Retina (tissue), 1 donor: ENCODE results near the gene SDC1.
"Not testable (repeated sequence)": the region's sequence is repeated elsewhere in the genome, so short reads cannot be mapped to it uniquely, and the experiment has no call there.

Source experiments
- DNase-seq: peaks from one replicate; pipeline ENCODE4 v3.0.0-alpha.2; 2016

Gene SDC1

DNA sequence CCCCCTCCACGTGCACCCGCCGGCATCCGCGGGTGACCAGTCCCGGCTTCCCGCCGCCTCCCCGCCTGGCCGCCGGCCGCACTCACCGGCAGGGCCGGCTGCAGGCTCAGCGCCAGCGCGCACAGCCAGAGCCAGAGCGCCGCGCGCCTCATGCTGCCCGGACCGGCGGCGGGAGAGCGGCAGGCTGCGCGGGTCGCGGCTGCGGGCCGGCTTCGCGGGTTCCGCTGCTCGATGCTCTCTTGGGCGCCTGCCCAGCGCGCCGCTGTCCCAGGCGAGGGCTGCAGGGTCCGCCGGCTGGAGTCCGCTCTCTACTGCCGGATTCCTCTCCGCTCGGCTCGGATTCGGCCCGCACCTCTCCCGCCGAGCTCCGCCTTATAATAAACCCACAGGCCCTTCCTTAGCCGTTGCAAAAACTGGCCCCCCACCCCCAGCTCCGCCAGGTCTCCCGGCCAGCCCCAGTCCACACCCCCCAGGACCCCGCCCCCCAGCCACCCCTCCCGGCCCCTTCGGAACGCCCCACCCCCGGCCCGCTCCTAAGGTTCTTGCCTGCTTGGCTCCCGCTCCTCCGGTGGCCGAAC lies at the start of gene SDC1:
Gene SDC1 (minus strand): TSS at position 415 of the 578 bp plus-strand sequence. CDS start 263 bp downstream, at position 152.
- DNase-seq, result peak; percentile 70

DNA sequence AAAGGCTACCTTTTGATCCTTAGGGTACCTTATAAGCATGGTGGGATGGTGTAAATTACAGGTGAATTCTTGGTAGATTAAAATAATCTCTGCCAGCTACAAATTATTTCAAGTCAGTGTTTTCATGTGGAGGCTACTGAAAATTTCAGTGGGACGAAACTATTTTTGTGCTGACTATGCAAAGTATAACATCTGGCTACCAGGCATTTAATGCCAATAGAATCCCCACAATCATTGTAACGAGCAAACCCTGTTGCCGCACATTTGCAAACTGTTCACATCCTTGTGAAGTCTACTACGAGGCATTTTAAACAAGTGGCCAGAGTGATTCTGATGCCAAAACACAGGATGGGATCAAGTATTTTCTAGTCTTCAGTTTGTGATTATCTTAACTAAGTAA lies 48.1 kb upstream of the SDC1 start:
- no peak for DNase-seq

- DNase-seq, result not testable (repeated sequence)
These were observed 43.4 kb upstream of the SDC1 start for GRCh38 chr2:20268317-20268716.

DNA sequence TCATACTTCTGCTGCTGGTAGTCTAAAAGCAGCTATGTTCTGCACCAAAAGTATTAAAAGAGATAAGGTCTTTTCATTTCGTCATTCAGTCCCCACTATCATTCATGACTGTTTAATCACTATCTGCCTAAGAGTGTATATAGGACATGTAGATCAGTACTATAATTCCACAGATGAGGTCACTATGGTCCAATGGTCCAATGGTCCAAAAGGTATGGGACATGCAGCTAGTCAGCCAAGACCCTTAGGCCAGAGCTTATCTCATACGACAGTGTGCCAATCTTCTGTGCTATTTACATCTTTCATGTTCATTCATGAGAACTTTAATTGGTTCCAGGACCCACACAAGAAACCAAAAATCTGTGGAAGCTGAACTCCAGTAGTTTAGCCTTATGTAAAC lies 42.6 kb upstream of the SDC1 start:
- DNase-seq, result no peak

DNA sequence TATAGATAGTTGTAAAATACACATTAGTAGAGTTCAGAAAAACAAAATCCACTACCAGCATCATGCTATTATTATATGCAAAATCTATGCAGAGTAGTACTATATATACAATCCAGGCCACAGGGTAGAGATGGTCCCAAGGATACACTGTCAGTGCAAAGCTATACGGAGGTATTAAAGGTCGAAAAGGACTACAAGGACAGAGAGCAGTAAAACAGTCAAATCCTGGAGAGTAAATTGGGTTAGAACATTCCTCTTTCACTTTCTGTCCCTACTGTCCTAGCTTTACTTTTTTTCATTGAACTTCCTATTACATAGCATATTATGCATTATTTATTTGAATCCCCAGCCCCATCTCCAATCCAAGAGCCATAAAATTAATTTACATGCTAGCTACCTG lies 39.7 kb upstream of the SDC1 start:
- DNase-seq, result no peak

- DNase-seq, result no peak
These were observed 32.5 kb upstream of the SDC1 start for GRCh38 chr2:20257411-20257810.

DNA sequence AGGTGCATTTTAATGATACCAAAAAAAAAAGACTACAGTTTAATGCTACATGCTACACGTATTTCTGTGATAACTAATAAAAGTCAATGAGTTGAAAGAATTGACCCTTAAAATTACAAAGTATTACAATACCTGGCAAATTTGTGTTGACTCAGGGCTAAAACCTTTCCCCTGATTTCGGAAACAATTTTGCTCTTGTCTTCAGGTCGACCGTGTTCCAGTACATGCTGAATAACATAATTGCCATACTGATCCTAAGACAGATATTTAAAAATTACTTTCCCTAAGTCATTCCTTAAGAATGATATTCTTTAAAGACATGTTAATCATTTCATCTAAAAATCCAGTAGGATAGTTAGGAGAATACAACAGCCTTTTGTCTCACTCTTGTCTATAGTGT lies 29.8 kb upstream of the SDC1 start:
- DNase-seq, result no peak

- no peak for DNase-seq
These were observed 25.5 kb upstream of the SDC1 start for GRCh38 chr2:20250436-20250835.

DNA sequence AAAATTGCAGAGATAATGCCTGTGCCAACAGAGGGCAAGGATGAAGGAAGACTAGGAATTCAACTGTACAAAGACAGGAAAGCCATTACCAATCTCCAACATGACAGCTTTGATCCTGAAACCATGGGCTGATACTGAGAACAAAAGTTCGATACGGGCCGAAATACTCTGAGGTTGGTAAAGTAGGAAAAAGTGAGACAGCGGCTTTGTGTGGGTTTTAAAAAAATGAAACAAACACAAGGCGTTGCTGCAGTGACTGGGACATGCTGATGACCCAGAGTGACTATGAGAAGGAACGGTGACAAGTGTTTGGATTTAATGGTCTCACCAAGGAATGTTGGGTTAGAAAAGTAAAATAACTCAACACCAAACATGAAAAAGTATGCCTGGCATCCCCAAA lies 24.2 kb upstream of the SDC1 start:
- DNase-seq, result no peak

DNA sequence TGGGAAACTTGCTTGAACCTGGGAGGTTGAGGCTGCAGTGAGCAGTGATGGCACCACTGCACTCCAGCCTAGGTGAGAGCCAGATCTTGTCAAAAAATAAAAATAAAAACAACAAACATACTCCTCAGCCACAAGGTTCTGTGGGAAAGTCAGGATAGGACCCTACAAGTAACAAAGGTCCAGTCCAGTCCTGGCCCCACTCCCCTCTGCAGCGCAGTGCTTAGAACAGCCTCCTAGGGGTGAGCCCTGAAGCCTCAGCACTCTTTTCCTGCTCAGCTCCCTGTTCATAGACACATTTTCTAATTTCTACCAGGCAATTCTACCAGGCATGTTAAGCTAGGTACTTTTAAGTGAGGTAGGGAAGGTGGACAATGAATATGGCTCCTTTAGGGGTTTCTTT lies 22.2 kb upstream of the SDC1 start:
- DNase-seq, result no peak

DNA sequence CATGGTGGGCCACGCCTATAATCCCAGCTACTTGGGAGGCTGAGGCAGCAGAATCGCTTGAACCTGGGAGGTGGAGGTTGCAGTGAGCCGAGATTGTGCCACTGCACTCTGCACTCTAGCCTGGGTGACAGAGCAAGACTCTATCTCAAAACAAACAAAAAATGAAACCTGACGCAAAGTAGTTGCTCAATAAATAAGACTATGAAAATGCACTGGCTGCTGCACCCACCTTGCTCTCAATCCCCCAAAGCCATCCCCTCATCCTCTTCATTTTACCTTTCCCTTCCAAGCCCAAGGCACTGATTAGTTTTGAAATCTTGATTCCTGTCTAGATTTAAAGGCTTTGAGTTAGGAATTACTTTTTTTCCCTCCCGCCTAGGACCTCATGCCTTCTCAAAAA lies 18.7 kb upstream of the SDC1 start:
- DNase-seq, result not testable (repeated sequence)

DNA sequence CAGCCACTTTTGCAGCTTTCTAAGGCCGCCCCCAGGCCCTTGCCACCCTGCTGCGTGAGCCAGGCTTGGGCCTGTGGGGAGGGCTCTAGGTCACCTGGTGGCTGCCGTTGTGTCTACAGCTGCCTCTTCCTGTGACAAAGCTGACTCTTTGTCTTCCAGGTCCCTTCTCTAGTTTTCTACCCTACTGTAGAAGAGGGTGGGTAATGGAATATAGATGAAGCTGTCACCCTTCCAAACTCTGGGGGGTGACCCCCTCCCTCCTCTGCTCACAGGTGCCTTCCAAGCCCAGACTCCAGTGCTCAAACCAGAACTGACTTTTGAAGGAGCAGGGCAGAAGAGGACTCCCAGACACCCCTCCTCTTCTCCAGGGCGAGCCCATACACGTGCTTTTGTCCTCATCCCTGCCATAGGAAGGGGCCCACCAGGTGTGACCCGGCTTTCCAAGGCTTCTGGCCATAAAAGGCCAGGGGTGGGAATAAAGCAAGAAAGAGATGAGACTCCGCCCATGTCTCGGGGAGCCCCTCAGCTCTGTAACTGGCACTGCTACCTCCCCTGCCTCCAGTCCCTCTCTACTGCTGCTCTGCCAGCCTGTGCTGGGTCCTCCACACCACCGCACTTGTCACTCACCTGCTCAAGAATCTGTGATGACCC lies 17.9 kb upstream of the SDC1 start:
- DNase-seq, result no peak

- DNase-seq, result no peak
These were observed 17.2 kb upstream of the SDC1 start for GRCh38 chr2:20241973-20242726.

GRCh38 chr2:20240291-20240690 lies 15.4 kb upstream of the SDC1 start:
- not testable (repeated sequence) for DNase-seq

GRCh38 chr2:20236496-20236895 lies 11.6 kb upstream of the SDC1 start:
- DNase-seq, result no peak

DNA sequence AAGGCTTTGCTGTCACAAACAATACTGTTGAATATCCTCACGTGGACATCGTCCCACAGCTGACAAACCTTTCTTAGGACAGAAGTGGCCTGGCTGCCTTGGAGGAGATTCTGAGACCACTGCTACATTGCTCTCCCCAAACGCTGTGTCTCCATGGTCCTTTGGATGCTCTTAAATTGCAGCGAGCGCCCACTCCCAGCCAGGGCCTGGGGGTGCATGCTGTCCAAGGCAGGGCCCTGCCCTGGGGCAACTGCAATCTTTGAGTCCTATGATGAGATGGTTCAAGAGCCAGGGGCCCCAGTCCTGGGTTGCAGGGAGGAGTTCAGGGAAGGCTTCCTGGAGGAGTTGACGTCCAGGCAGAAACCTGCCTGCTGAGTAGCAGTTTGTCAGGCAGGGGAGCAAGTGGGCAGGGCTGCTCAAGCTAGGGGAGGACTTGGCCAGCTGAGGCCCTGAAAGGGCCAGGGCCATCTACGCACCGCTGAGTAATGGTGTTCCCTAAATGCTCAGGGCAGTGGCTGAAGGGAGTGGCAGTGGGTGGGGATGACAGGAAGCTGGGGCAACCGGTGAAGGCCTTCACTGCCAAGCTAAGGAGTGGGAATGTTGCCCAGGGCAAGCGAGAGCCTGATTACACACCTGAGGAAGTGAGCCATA lies 10.8 kb upstream of the SDC1 start:
- DNase-seq, result no peak

GRCh38 chr2:20234597-20234996 lies 9.7 kb upstream of the SDC1 start:
- not testable (repeated sequence) for DNase-seq

DNA sequence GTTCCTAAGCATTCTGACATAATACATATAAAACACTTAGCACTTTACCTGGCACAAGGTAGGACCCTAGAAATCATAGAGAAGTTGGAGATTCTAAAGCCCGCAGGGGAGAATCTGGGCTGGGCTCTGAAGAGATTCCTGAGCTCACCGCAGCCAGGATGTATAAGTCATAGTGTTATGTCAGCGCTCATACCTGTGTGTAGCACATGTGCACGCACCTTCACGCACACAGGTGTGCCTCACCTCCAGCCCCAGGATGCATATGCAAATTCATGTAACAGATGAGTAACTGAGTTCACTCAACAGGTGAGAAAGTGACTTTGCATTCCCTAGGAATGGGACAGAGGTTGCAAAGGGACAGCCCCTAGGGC lies 7.9 kb upstream of the SDC1 start:
- no peak for DNase-seq

GRCh38 chr2:20231598-20232026 lies 6.7 kb upstream of the SDC1 start:
- DNase-seq, result no peak

DNA sequence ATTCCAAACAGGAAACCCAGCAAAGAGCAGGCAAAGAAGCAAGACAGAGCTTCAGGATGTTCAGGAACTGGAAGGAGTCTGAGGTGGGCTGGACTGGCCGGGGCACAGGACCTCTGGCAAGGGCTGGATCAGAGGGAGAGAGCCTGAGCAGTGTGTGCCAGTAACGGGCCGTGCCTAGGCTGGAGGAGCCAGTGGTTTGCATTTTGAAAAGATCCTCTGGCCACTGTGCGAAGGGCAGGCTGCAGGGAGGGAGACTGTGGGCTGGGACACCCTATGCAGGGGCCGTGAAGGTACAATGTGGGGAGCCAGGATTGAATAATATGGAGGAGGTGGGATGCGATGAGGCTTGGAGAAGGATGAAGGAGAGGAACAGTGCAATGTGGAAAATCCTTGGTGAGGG lies 6.2 kb upstream of the SDC1 start:
- no peak for DNase-seq

- no peak for DNase-seq
These were observed 5.1 kb upstream of the SDC1 start for GRCh38 chr2:20230114-20230425.

GRCh38 chr2:20229322-20230113 lies 4.6 kb upstream of the SDC1 start:
- no peak for DNase-seq

DNA sequence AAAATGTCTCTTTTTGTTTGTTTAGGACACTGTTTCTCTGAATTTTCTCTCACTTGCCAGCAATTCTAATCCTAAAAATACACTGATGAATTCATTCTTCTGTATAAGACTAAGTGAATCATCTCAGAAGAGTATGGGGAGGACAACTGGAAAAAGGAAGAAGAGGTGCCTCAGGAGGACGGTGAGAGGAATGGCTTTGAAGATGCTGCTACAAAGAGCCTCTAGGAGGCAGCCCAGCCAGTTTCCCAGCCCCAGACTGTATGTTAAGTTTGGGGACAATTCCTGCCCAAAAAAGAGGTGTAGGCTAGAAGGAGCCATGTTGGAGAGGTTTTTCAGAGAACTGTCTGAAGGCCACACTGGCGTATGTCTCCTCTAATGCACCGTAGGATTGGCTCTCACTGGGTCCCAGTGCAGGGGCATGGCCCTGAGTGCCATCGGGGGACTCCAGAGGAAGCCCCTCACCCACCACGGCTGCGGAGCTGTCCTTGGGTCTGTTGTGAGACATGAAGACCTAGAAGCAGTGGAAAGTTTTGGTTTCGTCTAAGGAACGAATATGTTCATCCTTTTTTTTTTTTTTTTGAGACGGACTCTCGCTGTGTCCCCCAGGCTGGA lies 3.1 kb upstream of the SDC1 start:
- no peak for DNase-seq
